Fibroblast of the aortic adventitia (primary cell): ENCODE results near the gene RPS6KA2. TPM values are rescaled to one million over a fixed set of nuclear protein-coding genes. Genes with fewer than 3 reads are reported as not detected.

Source experiments
- DNase-seq: peaks from one replicate; pipeline ENCODE4 v3.0.0-alpha.2; 2010; ENCODE audit warnings: low read depth
- H3K4me3 ChIP-seq: 2 replicates; pipeline ENCODE4 v1.5.1; 2011; ENCODE audit warnings: low read depth, mild to moderate bottlenecking, control low read depth, low read length, moderate library complexity
- CTCF ChIP-seq: IDR thresholded peaks from 2 replicates; pipeline ENCODE4 v1.5.1; 2011; ENCODE audit warnings: mild to moderate bottlenecking, low read length, control low read depth, inconsistent platforms; ENCODE audit not compliant: insufficient read depth
- total RNA-seq: library from RNA; depleted of rRNA; stranded (reverse); fragments of >200 nt; gene quantifications from 2 replicates; pipeline ENCODE4 v1.2.3, GENCODE V29; 2012; ENCODE audit warnings: low replicate concordance

The RPS6KA2 gene
- total RNA-seq, 1 donor: 89.7 TPM

- no peak for TF ChIP-seq CTCF
- no peak for DNase-seq
These were observed 14.0 kb downstream of the RPS6KA2 start for GRCh38 chr6:166613027-166613426.

GRCh38 chr6:166612471-166612881, 14.6 kb downstream of the RPS6KA2 start:
- no peak for TF ChIP-seq CTCF
- no peak overlapping the region for H3K4me3 ChIP-seq
- no peak for DNase-seq

More at GRCh38 chr6:166613027-166613426, 14.0 kb downstream of the RPS6KA2 start:
- no peak overlapping the region for H3K4me3 ChIP-seq

DNA sequence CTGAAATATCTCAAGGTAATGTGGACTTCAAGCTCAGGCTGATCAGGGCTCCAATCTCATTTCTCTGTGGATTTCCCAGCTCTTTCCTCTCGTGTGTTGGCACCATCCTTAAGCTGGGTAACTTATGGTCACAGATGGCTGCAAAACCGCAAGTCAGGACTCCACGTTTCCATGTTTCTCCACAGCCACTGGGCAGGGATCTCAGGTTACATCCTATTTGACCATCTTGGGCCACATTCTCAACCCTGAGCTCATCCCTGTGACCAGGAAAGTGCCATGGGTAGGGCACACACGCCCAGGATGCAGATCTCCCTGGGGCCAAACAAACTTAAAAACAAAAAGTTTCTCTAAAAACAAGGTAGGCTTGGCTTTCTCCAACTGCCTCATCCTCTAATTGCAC, 15.4 kb downstream of the RPS6KA2 start:
- DNase-seq: no peak
- H3K4me3 ChIP-seq: no peak overlapping the region
- no peak for TF ChIP-seq CTCF

DNA sequence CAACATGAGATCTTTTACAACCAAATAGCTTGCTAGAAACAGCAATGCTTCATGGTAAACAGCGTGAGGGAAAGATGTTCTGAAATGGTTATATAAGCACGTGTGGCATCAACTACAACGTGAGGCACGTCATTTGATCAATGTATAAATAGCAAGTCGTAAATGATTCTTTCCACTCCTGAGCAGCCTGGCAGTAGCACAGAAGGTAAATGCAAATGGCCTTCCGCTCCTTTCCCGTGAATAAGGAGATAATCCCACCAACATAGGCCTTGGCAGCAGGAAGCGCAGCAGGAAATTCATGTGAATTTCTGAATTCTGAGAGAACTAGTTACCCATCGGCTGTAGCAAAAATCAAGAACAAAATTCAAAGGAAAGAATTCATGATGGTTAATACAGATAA, 17.0 kb downstream of the RPS6KA2 start:
- DNase-seq: no peak
- no peak overlapping the region for H3K4me3 ChIP-seq
- TF ChIP-seq CTCF: no peak

DNA sequence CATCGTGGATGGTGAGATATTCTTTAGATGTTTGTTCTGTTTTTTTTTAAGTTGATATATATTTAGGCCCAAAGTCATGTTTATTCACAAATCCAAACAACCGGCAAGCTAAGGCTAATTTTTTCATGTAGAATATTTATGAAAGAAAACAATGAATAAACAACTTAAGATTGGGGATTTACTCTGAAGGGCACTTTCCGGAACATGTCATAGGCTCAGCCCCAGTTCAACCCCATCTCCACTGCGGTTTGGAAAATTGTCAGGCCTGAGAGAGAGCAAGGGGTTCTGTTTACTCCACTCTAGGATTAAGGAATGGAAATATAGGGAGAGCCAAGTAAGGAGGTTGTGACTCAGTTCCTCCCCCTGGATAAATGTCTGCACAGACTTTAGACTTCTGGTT, 18.3 kb downstream of the RPS6KA2 start:
- no peak overlapping the region for H3K4me3 ChIP-seq
- no peak for TF ChIP-seq CTCF
- no peak for DNase-seq

DNA sequence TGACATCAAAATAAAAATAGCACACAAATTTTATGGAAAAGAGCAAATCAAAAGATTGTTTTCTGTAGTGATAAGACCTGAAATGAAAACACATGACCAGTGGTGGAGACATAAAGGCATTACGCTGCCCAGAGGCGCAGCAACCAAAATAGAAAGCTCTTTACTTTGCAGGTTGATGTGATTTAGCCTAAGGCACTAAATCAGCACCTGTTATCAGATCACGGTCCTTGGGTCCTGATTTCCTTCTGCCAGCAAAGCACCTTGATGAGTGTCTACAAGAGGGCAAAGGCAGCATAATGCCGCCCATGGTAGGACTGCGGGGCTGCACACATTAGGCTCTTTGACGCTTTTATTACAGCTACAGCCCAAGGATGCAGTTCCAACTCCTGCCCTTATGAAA, 21.3 kb downstream of the RPS6KA2 start:
- no peak overlapping the region for H3K4me3 ChIP-seq
- DNase-seq: no peak
- TF ChIP-seq CTCF: no peak

GRCh38 chr6:166604911-166605310, 22.1 kb downstream of the RPS6KA2 start:
- no peak for TF ChIP-seq CTCF
- no peak overlapping the region for H3K4me3 ChIP-seq
- DNase-seq: no peak
